Lung (tissue), 13 donors: ENCODE results near the gene IL7R. TPM values are rescaled to one million over a fixed set of nuclear protein-coding genes. Genes with fewer than 3 reads are reported as not detected.

Source experiments
- ATAC-seq: fragments of 200-7000 bp; cut with Tn5 transposase; one replicate; pipeline ENCODE4 v1.9.1; 2020; ENCODE audit warnings: moderate number of reproducible peaks; ENCODE audit not compliant: insufficient read depth, low FRiP score
- DNase-seq, 3 donors: peaks; one replicate each; pipeline ENCODE4 v3.0.0-alpha.2; 2013 to 2017
- H3K27ac ChIP-seq, 2 donors: one replicate each; pipeline ENCODE4 v1.5.1; 2013; ENCODE audit warnings: mild to moderate bottlenecking in 2 of 2, moderate library complexity in 2 of 2, control low read depth in 1 of 2, inconsistent platforms in 1 of 2, low read depth in 1 of 2, low read length in 1 of 2
- H3K27me3 ChIP-seq, 3 donors: one replicate each; pipeline ENCODE4 v1.5.1; 2013; ENCODE audit warnings: low read length in 2 of 3; ENCODE audit not compliant: control insufficient read depth in 3 of 3, insufficient read depth in 3 of 3
- H3K36me3 ChIP-seq, 4 donors: one replicate each; pipeline ENCODE4 v1.5.1; 2013; ENCODE audit warnings: low read length in 4 of 4, mild to moderate bottlenecking in 1 of 4, moderate library complexity in 1 of 4; ENCODE audit not compliant: control insufficient read depth in 4 of 4, insufficient read depth in 4 of 4
- H3K4me1 ChIP-seq, 5 donors: one replicate each; pipeline ENCODE4 v1.5.1; 2013; ENCODE audit warnings: low read length in 5 of 5, mild to moderate bottlenecking in 2 of 5, moderate library complexity in 1 of 5; ENCODE audit not compliant: control insufficient read depth in 5 of 5, insufficient read depth in 5 of 5
- H3K4me3 ChIP-seq: one replicate; pipeline ENCODE4 v1.5.1; 2013; ENCODE audit warnings: mild to moderate bottlenecking, control low read depth, moderate library complexity
- H3K9ac ChIP-seq, 2 donors: one replicate each; pipeline ENCODE4 v1.5.1; 2013; ENCODE audit warnings: low read length in 2 of 2, control low read depth in 1 of 2; ENCODE audit not compliant: insufficient read depth in 1 of 2
- H3K9me3 ChIP-seq, 4 donors: one replicate each; pipeline ENCODE4 v1.5.1; 2013; ENCODE audit warnings: low read length in 3 of 4, mild to moderate bottlenecking in 1 of 4, moderate library complexity in 1 of 4; ENCODE audit not compliant: control insufficient read depth in 4 of 4, insufficient read depth in 3 of 4
- CTCF ChIP-seq: IDR thresholded peaks from 2 replicates; pipeline ENCODE4 v1.5.1; 2012; ENCODE audit warnings: mild to moderate bottlenecking; ENCODE audit errors: control extremely low read depth, extremely low read depth
- WGBS, 2 donors: extraction: QIAGEN DNeasy Blood & Tissue Kit; methylation state at CpG; one replicate each; pipeline ENCODE4 v1.1.7; 2013; 5-methylcytosine and 5-hydroxymethylcytosine counted together
- polyA plus RNA-seq, 2 donors: library from polyadenylated mRNA; stranded (reverse); fragments of 200-250 nt; gene quantifications; one replicate each; pipeline ENCODE4 v1.2.1, GENCODE V29; 2013
- small RNA-seq: library from RNA; depleted of rRNA; stranded (forward); fragments of <200 nt; gene quantifications from one replicate; pipeline ENCODE3, GENCODE V24; 2014; ENCODE audit warnings: low replicate concordance
- total RNA-seq, 2 donors: library from RNA; depleted of rRNA in 1 of 2; stranded (reverse); fragments of >200 nt in 1 of 2; gene quantifications; one replicate each; pipeline ENCODE4 v1.2.1, GENCODE V29; 2014 to 2021
- donor health status: control.
- donor health status: control.
- donor health status: Bipolar disorder and iron deficiency.
- donor health status: healthy.
- donor health status: DM: yes; HTN: yes; CAD: no.

Gene IL7R
- total and polyA plus RNA-seq, 4 donors: 10.9 to 120 (median 67.7) TPM

GRCh38 chr5:35924122-35924949 is 67.6 kb downstream of the IL7R start:
- Histone ChIP-seq H3K9ac (no peak overlapping the region), H3K4me1 (peaks cover 0 to 4% (median 0%) of the 10 kb centered on the region in 5 donors), H3K27me3 (peaks cover 0 to 16% (median 3%) of the 10 kb centered on the region in 3 donors), H3K36me3 (no peaks in the 10 kb centered on the region), H3K27ac (no peak overlapping the region), H3K4me3 (no peak overlapping the region), H3K9me3 (no peaks in the 10 kb centered on the region)
- 49 to 55% methylated on average over 10 of the region's 10 CpGs for WGBS, 2 donors
- DNase-seq: no peak
- no peak for ATAC-seq
- no peak for TF ChIP-seq CTCF

GRCh38 chr5:35924950-35925722 is 68.4 kb downstream of the IL7R start:
- no peaks in the 10 kb centered on the region for H3K9me3 ChIP-seq
- H3K36me3 ChIP-seq: no peaks in the 10 kb centered on the region
- WGBS, 2 donors: 11 to 14% methylated on average over 21 of the region's 21 CpGs
- TF ChIP-seq CTCF: peak; percentile 51
- peaks cover 0 to 9% (median 0%) of the 10 kb centered on the region in 5 donors for H3K4me1 ChIP-seq
- no peak overlapping the region for H3K4me3 ChIP-seq
- peaks cover 0 to 16% (median 3%) of the 10 kb centered on the region in 3 donors for H3K27me3 ChIP-seq
- H3K9ac ChIP-seq: no peak overlapping the region
- H3K27ac ChIP-seq: no peak overlapping the region
- ATAC-seq: peak; percentile 45
- peak; percentile 60 to 67 (median 66) for DNase-seq

GRCh38 chr5:35926389-35927051 is 69.8 kb downstream of the IL7R start:
- WGBS, 2 donors: 36 to 47% methylated on average over 13 of the region's 13 CpGs
- no peak overlapping the region for H3K27ac ChIP-seq
- peaks cover 0 to 9% (median 0%) of the 10 kb centered on the region in 5 donors for H3K4me1 ChIP-seq
- H3K27me3 ChIP-seq: peaks cover 0 to 16% (median 3%) of the 10 kb centered on the region in 3 donors
- no peaks in the 10 kb centered on the region for H3K36me3 ChIP-seq
- no peak overlapping the region for H3K4me3 ChIP-seq
- ATAC-seq: no peak
- peak; percentile 65 to 79 (median 78) for DNase-seq
- TF ChIP-seq CTCF: peak; percentile 86
- H3K9ac ChIP-seq: no peak overlapping the region
- H3K9me3 ChIP-seq: no peaks in the 10 kb centered on the region

Small RNA genes lying within 50 kb of the gene (small RNA-seq; reads per million reads assigned to genes)
- gene AC112204.1: not detected

Other genes starting within 250 kb of the IL7R start
- 10 to 100 TPM; 16.9 to 73.9 TPM for gene SPEF2, start 239.0 kb upstream of the IL7R start, total RNA-seq
- 1 to 10 TPM; 2.7 to 5.7 TPM for gene SPEF2, start 239.0 kb upstream of the IL7R start, polyA plus RNA-seq
- gene CAPSL, start 81.7 kb downstream of the IL7R start, total RNA-seq: 10 to 100 TPM; 24.0 to 37.9 TPM
- gene CAPSL, start 81.7 kb downstream of the IL7R start, polyA plus RNA-seq: 10 to 100 TPM; 15.9 to 18.4 TPM
- not detected for gene UGT3A1, start 134.5 kb downstream of the IL7R start, total RNA-seq
- not detected for gene UGT3A1, start 134.5 kb downstream of the IL7R start, polyA plus RNA-seq
- gene UGT3A2, start 210.0 kb downstream of the IL7R start, total RNA-seq: under 1 TPM in 1 of 2 donors, not detected in 1; 0.12 TPM
- gene UGT3A2, start 210.0 kb downstream of the IL7R start, polyA plus RNA-seq: under 1 TPM in 1 of 2 donors, not detected in 1; 0.05 TPM